ENCODE results near the gene SPATA2. TPM values are rescaled to one million over a fixed set of nuclear protein-coding genes. Genes with fewer than 3 reads are reported as not detected.
A peak's percentile ranks its signal among the peaks of the same experiment; 100 is the strongest.

The SPATA2 gene
- total RNA-seq, 1 experiment from 2014 or later = 6.6 TPM

DNA sequence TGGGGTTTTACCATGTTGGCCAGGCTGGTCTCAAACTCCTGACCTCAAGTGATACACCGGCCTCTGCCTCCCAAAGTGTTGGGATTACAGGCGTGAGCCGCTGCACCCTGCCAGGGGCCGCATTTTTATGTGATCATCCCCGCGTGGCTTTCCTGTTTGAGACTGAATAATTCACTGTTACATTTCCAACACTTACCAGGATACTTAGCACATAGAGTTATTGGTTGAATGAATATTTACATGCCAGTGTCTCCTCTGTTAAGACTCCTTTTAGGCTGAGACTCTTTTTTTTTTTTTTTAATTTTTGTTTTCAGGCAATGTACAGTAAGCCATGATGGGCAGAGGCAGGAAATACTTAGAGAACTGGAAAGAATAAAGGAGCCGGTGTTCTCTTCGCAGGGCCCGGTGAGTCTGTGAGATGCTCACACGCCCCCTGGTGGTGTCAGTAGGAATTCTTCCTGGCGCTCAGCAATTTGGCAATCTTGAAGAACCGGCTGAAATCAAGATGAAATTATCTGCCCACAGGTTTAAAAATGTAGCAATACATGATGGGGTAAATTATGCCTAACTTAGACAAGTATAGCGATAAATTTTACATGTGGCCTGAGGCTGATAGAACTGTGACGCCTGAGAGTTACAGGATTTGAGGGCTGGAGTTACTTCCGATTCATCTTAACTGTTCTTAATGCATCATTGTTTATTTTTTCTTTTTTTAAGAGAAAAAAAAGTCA lies 13.2 kb upstream of the SPATA2 start (continued):
- TF ChIP-seq POLR2AphosphoS5 (IDR thresholded peaks at IDR 0.05; ENCODE audit: low read depth, low read length) (0 out of 2 replicates have a peak, but pooled peaks have one; percentile 14), ZFX (IDR thresholded peaks at IDR 0.05) (no peak), RAD21 (IDR thresholded peaks at IDR 0.05; ENCODE audit: low read depth) (peak; percentile 78), MAX (IDR thresholded peaks at IDR 0.05) (peak; percentile 42; the same call in 1 of the 2 replicates)

- BruUV-seq (replicated peaks) = no TSS peak
- Histone ChIP-seq H3K9me2 (ENCODE audit: insufficient read depth) (no peaks in the 10 kb centered on the region), H2AFZ (ENCODE audit: low read depth, low read length, poor library complexity, severe bottlenecking) (no peak overlapping the region), H3K36me3 (ENCODE audit: control insufficient read depth in 1 of 2, insufficient read depth in 2 of 2, low read length in 2 of 2) (no peaks in the 10 kb centered on the region), H3K27me3 (ENCODE audit: insufficient read depth, low read length) (no peaks in the 10 kb centered on the region), H3K4me1 (ENCODE audit: control insufficient read depth in 1 of 2, insufficient read depth in 2 of 2, low read length in 2 of 2) (peaks cover 7 to 10% of the 10 kb centered on the region in 2 experiments; a peak in 3 of 4 replicates), H3K4me2 (ENCODE audit: low read length) (no peak overlapping the region), H4K20me1 (ENCODE audit: insufficient read depth) (no peaks in the 10 kb centered on the region), H3K4me3 (replicated peaks in 1 of 2; ENCODE audit: low read depth in 1 of 2, low read length in 2 of 2) (no peak overlapping the region), H3K27ac (ENCODE audit: low read depth, low read length) (no peak overlapping the region), H3K9ac (ENCODE audit: low read length) (no peak overlapping the region), H3K9me3 (ENCODE audit: control insufficient read depth in 1 of 2, insufficient read depth in 1 of 2, low read depth in 1 of 2, low read length in 2 of 2) (no peaks in the 10 kb centered on the region), H3K79me2 (ENCODE audit: insufficient read depth, low read length) (no peaks in the 10 kb centered on the region)
- ChIA-PET RAD21 (ENCODE audit: low non-redundant PET in 1 of 2, low total read pairs in 2 of 2, uncharacterized antibody in 2 of 2, unreplicated experiment in 2 of 2) (no interaction called here), POLR2A (no interaction called here), CTCF (no interaction called here)
- TF ChIP-seq CBX3 (IDR thresholded peaks at IDR 0.05; ENCODE audit: low read depth) = no peak
- no peak for TF ChIP-seq SIN3A (IDR thresholded peaks at IDR 0.05; ENCODE audit: low read depth)
- TF ChIP-seq, protein P1, sequence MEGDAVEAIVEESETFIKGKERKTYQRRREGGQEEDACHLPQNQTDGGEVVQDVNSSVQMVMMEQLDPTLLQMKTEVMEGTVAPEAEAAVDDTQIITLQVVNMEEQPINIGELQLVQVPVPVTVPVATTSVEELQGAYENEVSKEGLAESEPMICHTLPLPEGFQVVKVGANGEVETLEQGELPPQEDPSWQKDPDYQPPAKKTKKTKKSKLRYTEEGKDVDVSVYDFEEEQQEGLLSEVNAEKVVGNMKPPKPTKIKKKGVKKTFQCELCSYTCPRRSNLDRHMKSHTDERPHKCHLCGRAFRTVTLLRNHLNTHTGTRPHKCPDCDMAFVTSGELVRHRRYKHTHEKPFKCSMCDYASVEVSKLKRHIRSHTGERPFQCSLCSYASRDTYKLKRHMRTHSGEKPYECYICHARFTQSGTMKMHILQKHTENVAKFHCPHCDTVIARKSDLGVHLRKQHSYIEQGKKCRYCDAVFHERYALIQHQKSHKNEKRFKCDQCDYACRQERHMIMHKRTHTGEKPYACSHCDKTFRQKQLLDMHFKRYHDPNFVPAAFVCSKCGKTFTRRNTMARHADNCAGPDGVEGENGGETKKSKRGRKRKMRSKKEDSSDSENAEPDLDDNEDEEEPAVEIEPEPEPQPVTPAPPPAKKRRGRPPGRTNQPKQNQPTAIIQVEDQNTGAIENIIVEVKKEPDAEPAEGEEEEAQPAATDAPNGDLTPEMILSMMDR (IDR thresholded peaks at IDR 0.05 in 2 of 3, conservative IDR thresholded peaks at IDR 0.05 in 1 of 3; ENCODE audit: borderline replicate concordance in 1 of 3, insufficient read depth in 1 of 3, low read depth in 2 of 3, low read length in 2 of 3) = no peak
- no peak for TF ChIP-seq POLR2A (IDR thresholded peaks at IDR 0.05; ENCODE audit: borderline replicate concordance, extremely low read depth, insufficient read depth, insufficient read length)
- TF ChIP-seq ZBTB33 (IDR thresholded peaks at IDR 0.05; ENCODE audit: extremely low read depth, insufficient replicate concordance, low read length) = no peak
- no peak for TF ChIP-seq REST (IDR thresholded peaks at IDR 0.05; ENCODE audit: low read depth)
- no peak for TF ChIP-seq JUND (IDR thresholded peaks at IDR 0.05)
- TF ChIP-seq ELF1 (IDR thresholded peaks at IDR 0.05; ENCODE audit: borderline replicate concordance, low read depth) = no peak
- TF ChIP-seq ATF3 (IDR thresholded peaks at IDR 0.05) = no peak
- TF ChIP-seq YY1 (IDR thresholded peaks at IDR 0.05; ENCODE audit: extremely low read depth, insufficient replicate concordance, low read depth, low read length) = no peak
- no peak for TF ChIP-seq EZH2phosphoT487 (IDR thresholded peaks at IDR 0.05; ENCODE audit: borderline replicate concordance)
- TF ChIP-seq FOSL1 (IDR thresholded peaks at IDR 0.05; ENCODE audit: low read depth) = no peak
- ATAC-seq = no peak
- intact Hi-C loops (cut with micrococcal nuclease) = no loop called here
- no peak for DNase-seq (ENCODE audit: low read depth, low spot score)
Measured at GRCh38 chr20:49925901-49926454, 10.6 kb upstream of the SPATA2 start.
